GM12872 (cell line): Measurements from ENCODE around the gene ACSS1.

Experiments used
- TF ChIP-seq, protein P1 (sequence below): IDR thresholded peaks from 3 replicates; pipeline ENCODE4 v1.5.1; 2011; ENCODE audit warnings: low read depth, mild to moderate bottlenecking, low read length, moderate library complexity; ENCODE audit not compliant: insufficient read depth

Gene ACSS1

GRCh38 chr20:24960302-24960801 lies 97.6 kb downstream of the ACSS1 start:
- TF ChIP-seq, protein P1, sequence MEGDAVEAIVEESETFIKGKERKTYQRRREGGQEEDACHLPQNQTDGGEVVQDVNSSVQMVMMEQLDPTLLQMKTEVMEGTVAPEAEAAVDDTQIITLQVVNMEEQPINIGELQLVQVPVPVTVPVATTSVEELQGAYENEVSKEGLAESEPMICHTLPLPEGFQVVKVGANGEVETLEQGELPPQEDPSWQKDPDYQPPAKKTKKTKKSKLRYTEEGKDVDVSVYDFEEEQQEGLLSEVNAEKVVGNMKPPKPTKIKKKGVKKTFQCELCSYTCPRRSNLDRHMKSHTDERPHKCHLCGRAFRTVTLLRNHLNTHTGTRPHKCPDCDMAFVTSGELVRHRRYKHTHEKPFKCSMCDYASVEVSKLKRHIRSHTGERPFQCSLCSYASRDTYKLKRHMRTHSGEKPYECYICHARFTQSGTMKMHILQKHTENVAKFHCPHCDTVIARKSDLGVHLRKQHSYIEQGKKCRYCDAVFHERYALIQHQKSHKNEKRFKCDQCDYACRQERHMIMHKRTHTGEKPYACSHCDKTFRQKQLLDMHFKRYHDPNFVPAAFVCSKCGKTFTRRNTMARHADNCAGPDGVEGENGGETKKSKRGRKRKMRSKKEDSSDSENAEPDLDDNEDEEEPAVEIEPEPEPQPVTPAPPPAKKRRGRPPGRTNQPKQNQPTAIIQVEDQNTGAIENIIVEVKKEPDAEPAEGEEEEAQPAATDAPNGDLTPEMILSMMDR, result no peak

GRCh38 chr20:24959591-24960301 lies 98.2 kb downstream of the ACSS1 start:
- TF ChIP-seq, protein P1, result no peak

GRCh38 chr20:24958506-24959385 lies 99.2 kb downstream of the ACSS1 start:
- TF ChIP-seq, protein P1, result no peak

DNA sequence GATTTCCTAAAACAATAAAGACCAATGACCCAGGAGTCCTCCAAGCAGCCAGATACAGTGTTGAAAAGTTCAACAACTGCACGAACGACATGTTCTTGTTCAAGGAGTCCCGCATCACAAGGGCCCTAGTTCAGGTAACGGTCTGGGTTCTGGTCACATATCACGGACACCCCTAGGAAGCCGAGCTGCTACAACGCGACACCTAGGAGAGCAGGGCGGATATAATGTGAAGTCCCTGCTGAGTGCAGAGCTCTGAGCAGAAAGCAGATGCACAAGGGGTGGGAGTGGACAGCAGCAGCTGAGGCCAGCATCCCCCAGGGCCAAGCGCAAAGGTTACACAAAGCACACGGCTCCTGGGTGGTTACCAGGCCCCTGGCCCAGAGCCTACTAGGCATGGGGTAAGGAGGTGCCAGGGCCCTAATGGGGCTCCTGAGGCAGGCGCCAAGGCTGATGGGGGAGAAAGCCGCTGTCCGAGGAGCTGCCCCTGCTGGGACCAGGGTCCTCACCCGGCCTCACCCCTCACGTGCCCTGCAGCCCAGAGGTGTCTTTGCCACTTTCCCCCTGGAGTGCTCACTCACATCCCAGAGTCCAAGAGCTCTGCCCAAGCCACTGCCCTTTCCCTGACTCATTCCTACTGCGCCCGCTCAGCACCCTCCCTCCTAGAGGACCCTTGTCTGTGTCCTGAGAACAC lies 100.5 kb downstream of the ACSS1 start:
- TF ChIP-seq, protein P1, result no peak
